Activated CD4-positive, alpha-beta T cell treated with anti-CD3 and anti-CD28 coated beads, Interleukin-2, amount 50 U/mL, for 24 hours (primary cell): ENCODE results near the gene HMCN1.

Source experiments
- DNase-seq, 2 donors: peaks; one replicate each; pipeline ENCODE4 v3.0.0-alpha.2; 2020; ENCODE audit warnings: low read depth in 1 of 2, low spot score in 1 of 2

HMCN1 gene

GRCh38 chr1:185896863-185897262 lies 162.7 kb downstream of the HMCN1 start:
- DNase-seq: no peak

DNA sequence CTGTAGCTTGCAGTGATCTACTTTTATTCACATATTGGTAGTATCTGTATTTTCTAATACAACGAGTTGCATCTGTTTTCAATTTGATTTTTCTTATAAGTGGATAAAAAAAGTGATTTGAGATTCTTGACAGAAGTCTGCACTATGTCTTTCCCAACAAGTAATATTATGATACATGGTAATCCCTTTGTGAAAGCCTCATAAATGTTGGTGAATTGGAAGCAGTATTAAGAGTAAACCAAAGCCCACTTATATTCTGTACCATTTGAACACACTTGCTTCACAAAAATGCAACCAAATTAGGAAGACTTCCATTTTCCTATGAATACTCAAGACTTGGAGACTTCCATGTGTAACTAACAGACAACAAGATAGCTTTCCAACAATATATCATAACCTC lies 172.0 kb downstream of the HMCN1 start:
- DNase-seq: no peak

DNA sequence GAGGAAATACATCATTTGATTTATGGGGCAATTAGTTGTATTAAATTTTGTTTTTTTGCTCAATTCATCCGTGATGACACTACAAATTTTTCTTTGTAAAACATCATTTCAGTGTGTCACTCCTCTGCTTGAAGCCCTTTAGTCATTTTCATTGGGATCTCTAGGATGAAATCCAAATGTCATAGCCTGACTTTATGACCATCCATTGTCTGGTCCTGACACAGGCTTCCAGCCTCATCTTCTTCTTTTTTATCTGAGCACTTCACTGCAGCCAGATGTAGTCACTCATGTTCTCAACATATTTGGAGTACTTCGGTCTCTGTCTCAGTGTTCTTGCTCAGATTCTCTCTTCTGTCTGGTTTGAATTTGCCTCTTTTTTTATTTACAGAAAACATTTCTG lies 173.1 kb downstream of the HMCN1 start:
- no peak for DNase-seq

- no peak for DNase-seq
These were observed 177.8 kb downstream of the HMCN1 start for GRCh38 chr1:185911978-185912377.

- no peak for DNase-seq
These were observed 178.3 kb downstream of the HMCN1 start for GRCh38 chr1:185912504-185912903.

- no peak for DNase-seq
These were observed 179.9 kb downstream of the HMCN1 start for GRCh38 chr1:185914089-185914488.

GRCh38 chr1:185916861-185917260 lies 182.7 kb downstream of the HMCN1 start:
- DNase-seq: no peak

- DNase-seq: no peak
These were observed 183.5 kb downstream of the HMCN1 start for GRCh38 chr1:185917646-185918045.

GRCh38 chr1:185920602-185921001 lies 186.4 kb downstream of the HMCN1 start:
- DNase-seq: no peak

DNA sequence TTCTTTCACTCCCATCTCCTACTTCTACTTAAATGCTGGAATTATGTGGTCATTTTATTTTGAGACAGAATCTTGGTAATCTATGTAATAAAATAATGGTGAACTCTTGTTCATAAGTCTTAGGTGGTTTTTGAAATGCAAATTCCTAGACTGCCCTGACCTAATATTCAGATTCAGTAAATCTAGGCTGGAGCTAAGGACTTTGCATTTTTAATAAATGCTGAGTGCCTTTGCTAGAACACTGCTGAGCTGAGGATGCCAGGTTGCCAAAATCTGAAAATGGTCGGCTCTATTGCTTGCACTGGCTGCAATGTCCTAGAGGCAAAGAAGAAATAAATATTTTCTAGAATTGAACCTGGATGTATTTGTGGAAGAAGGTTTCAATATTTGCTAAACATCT lies 187.4 kb downstream of the HMCN1 start:
- no peak for DNase-seq

- no peak for DNase-seq
These were observed 192.4 kb downstream of the HMCN1 start for GRCh38 chr1:185926588-185926987.

DNA sequence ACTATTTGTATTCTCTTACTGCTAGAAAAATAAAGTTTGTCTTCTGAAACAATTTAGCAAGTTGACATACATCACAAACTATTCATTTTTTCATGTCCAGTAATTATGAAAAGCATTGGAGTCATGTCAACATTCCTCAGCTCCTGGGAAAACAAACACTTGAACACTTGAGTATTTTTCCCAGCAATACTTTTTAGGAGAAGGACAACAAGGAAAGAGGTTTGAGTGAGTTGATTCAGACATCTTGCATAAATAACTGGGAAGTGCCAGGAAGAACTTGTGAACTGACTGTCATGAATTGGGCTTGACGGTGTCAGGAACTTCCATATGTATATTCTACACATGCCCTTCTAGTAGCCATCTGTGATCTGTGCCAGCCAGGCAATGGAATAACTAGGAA lies 195.6 kb downstream of the HMCN1 start:
- no peak for DNase-seq

GRCh38 chr1:185931438-185931837 lies 197.2 kb downstream of the HMCN1 start:
- DNase-seq: no peak

DNA sequence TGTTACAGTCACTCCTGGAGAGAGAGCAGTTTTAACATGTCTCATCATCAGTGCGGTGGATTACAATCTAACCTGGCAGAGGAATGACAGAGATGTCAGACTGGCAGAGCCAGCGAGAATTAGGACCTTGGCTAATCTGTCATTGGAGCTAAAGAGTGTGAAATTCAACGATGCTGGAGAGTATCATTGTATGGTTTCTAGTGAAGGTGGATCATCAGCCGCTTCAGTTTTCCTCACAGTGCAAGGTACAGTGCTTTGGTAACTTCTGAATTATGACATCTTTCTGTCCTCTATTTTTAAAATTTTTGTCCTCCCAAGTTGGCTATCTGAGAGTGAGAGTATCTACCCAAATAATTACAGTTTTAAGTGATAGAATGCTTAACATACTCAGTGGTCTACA lies 199.4 kb downstream of the HMCN1 start:
- DNase-seq: no peak

DNA sequence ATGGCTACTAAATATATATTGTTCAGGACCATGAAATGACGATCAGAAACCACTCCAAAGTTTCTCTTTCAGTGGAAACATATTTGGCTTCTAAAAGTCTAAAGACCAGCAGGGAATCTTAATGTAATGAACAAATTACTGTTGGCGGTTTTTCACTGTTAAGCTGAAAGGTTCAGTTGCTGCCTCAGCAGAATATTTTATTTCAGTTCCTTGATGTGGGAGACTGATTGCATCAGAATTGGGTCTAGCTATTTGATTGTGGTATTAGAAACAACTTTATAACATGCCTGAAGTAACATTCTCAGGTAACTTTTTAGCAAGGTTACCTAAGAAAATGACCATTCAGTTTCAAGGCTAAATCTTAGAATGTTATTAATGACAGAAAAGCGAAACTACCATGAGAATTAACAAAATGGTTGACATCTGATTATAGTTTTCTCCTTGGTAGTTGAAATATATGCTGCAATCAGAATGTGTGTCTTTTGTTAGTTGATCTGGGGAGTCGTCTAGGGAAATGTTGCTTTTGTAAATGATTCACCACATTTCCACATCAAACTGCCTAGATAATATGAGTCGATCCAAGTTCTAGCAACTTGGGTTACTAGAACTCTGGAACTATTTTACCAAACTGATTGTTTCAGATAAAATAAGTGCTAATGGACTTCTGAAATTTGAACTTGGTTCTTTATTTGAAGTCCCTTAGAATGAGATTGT lies 200.4 kb downstream of the HMCN1 start:
- DNase-seq: no peak

DNA sequence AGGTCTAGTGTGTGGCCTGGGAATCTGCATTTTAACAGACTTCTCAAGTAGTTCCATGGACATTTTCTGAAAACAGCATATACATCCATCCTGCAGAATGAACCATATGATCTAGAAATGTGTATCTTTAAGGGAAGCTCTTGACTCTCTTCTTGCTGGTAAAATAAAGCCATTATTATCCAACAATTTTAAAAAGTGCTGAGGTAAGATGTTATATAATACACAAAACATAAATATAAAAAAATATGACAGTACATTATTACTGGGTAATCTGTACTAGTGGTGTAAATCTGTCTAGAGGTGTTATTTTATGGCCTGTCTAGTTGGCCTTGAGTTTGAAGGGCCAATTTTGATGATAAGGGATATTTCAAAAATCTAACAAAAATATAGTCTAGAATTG lies 201.2 kb downstream of the HMCN1 start:
- no peak for DNase-seq

DNA sequence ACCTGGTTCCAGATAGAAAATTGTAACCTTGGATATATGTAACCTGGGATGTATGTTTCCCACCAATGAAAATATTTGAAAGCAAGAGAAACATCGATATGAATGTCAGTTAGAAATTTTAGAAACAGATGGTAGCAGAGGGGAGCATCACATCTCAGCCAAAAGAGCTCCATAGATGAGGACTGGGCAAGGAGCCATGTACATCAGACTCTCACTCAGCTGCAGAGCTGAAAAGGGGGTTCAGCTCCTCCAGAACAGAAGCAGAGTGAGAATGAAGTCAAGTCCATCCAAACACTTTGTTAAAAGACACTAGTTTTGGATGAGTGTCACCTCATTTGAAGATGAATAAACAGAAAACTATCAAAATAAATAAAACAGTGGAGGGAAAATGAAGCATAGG lies 202.4 kb downstream of the HMCN1 start:
- no peak for DNase-seq

DNA sequence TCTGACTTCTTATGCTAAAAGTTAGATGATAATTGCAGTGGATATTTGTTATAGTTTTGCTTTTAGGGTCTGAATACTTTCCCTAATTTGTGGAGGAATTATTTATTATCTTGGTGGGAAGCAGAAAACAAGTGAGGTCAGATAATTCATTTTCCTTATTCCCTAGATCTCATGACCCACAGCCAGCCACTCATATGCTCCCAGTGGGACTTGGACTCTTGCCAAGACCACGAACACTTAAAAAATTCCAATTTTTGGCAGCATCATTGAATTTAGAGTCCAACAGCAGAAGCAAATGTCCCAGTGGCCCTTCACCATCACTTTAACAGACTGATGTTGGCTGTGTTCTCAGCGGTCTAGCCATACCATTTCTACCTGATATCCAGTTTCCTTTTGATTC lies 204.2 kb downstream of the HMCN1 start:
- no peak for DNase-seq

- DNase-seq: no peak
These were observed 205.0 kb downstream of the HMCN1 start for GRCh38 chr1:185939142-185939541.

GRCh38 chr1:185942961-185943360 lies 208.8 kb downstream of the HMCN1 start:
- DNase-seq: no peak

GRCh38 chr1:185956881-185957280 lies 222.7 kb downstream of the HMCN1 start:
- DNase-seq: no peak

DNA sequence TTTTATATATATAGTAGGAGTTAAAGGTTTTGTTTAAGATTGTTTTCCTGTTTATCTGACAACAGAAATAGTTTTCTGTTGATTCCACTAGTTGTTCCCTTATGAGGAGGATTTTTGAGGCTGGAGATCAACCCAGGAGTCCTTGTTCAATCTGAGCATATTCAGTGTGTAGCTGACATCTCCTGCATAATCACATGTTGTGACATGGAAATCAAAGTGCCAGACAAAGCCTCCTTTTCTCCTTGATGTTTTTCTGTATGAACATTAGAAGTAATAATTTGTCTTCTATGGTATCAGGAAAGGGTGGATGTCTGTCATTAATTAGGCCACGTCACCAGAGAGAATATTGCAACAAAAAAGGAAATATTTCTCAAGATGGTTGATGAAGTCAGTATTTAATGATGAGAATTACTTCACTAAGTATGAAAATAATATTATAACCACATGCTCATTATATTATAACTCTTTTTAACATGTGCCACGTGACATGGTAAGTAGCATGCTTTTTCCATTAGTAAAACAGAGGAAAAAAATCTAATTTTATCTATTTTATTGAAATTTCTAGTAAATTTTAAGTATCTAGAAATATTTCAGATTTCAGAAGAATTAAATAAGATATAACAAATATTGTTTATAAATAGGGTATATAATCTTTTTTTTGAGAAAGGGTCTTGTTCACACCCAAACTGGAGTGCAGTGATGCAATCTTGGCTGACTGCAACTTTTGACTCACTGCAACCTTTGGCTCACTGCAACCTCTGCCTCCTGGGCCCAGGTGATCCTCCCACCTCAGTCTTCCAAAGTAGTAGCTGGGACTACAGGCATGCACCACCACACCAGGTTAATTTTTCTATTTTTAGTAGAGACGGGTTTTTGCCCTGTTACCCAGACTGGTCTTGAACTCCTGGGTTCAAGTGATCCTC lies 223.5 kb downstream of the HMCN1 start:
- no peak for DNase-seq
